DOHH2 (cell line): Measurements from ENCODE around the gene C15orf61.
A peak's percentile ranks its signal among the peaks of the same experiment; 100 is the strongest.

ENCODE experiments used
- H3F3A ChIP-seq: fragments of 200-600 bp; sonication (generic), shearing (Covaris generic); 2 replicates; pipeline ENCODE4 v1.6.0; 2016; ENCODE audit warnings: antibody characterized with exemption, mild to moderate bottlenecking; ENCODE audit not compliant: control insufficient read depth, insufficient read depth
- H3K27ac ChIP-seq: fragments of 200-600 bp; sonication (generic); 2 replicates; pipeline ENCODE4 v1.5.1; 2014; ENCODE audit warnings: low read depth, mild to moderate bottlenecking, low read length, moderate library complexity
- H3K27me3 ChIP-seq: fragments of 200-600 bp; sonication (generic); 2 replicates; pipeline ENCODE4 v1.6.1; 2014; ENCODE audit warnings: mild to moderate bottlenecking, low read length, mixed read lengths; ENCODE audit not compliant: control insufficient read depth
- H3K36me3 ChIP-seq: fragments of 200-600 bp; sonication (generic); 2 replicates; pipeline ENCODE4 v1.6.1; 2014; ENCODE audit warnings: mild to moderate bottlenecking, low read length, moderate library complexity, mixed read lengths; ENCODE audit not compliant: control insufficient read depth
- H3K4me1 ChIP-seq: fragments of 200-600 bp; sonication (generic); 2 replicates; pipeline ENCODE4 v1.6.1; 2014; ENCODE audit warnings: mild to moderate bottlenecking, low read length, mixed read lengths; ENCODE audit not compliant: control insufficient read depth
- H3K4me2 ChIP-seq: fragments of 200-600 bp; sonication (generic); 2 replicates; pipeline ENCODE4 v1.6.0; 2014; ENCODE audit warnings: mild to moderate bottlenecking, low read length, moderate library complexity
- H3K4me3 ChIP-seq: fragments of 200-600 bp; sonication (generic); 2 replicates; pipeline ENCODE4 v1.5.1; 2014; ENCODE audit warnings: mild to moderate bottlenecking, low read length, mixed read lengths
- H3K79me2 ChIP-seq: fragments of 200-600 bp; sonication (generic); 2 replicates; pipeline ENCODE4 v1.6.1; 2014; ENCODE audit warnings: mild to moderate bottlenecking, low read length, mixed read lengths; ENCODE audit not compliant: control insufficient read depth
- H3K9me2 ChIP-seq: fragments of 200-600 bp; sonication (generic); replicated peaks from 2 replicates; pipeline ENCODE4 v1.6.1; 2014; ENCODE audit warnings: mild to moderate bottlenecking, low read length, mixed read lengths; ENCODE audit not compliant: control insufficient read depth
- H3K9me3 ChIP-seq: fragments of 200-600 bp; sonication (generic); 2 replicates; pipeline ENCODE4 v1.6.1; 2014; ENCODE audit warnings: antibody characterized with exemption, low read length, mixed read lengths; ENCODE audit not compliant: control insufficient read depth, insufficient read depth
- H4K20me1 ChIP-seq: fragments of 200-600 bp; sonication (generic); 2 replicates; pipeline ENCODE4 v1.6.0; 2014; ENCODE audit warnings: low read depth, mild to moderate bottlenecking, antibody characterized with exemption, low read length, moderate library complexity; ENCODE audit not compliant: control insufficient read depth, insufficient read depth
- CTCF ChIP-seq: fragments of 200-600 bp; sonication (generic); IDR thresholded peaks from one replicate; pipeline ENCODE4 v1.5.1; 2014; ENCODE audit warnings: antibody characterized with exemption, mild to moderate bottlenecking, low read depth, low read length; ENCODE audit not compliant: poor library complexity, severe bottlenecking
- EZH2phosphoT487 ChIP-seq: fragments of 200-600 bp; sonication (generic); IDR thresholded peaks from 2 replicates; pipeline ENCODE4 v1.6.1; 2017; ENCODE audit warnings: borderline replicate concordance, mild to moderate bottlenecking, antibody characterized with exemption, low read length, moderate library complexity, mixed read lengths

C15orf61 gene

GRCh38 chr15:67559576-67559975, 38.6 kb downstream of the C15orf61 start:
- H3K79me2 ChIP-seq, result peaks cover 3% of the 10 kb centered on the region
- H3K36me3 ChIP-seq, result peaks cover 36% of the 10 kb centered on the region
- H3K4me1 ChIP-seq, result peaks cover 78% of the 10 kb centered on the region

GRCh38 chr15:67560320-67560719, 39.4 kb downstream of the C15orf61 start:
- H4K20me1 ChIP-seq, result no peaks in the 10 kb centered on the region
- H3K9me2 ChIP-seq, result no peaks in the 10 kb centered on the region
- H3K4me3 ChIP-seq, result 0 out of 2 replicates have a peak overlapping the region, but pooled peaks have one; percentile 7
- H3K9me3 ChIP-seq, result peaks cover 17% of the 10 kb centered on the region
- H3K79me2 ChIP-seq, result peaks cover 3% of the 10 kb centered on the region
- H3K4me2 ChIP-seq, result peak overlapping the region; percentile 40
- H3K27me3 ChIP-seq, result no peaks in the 10 kb centered on the region
- peaks cover 85% of the 10 kb centered on the region for H3K4me1 ChIP-seq
- H3K36me3 ChIP-seq, result peaks cover 36% of the 10 kb centered on the region
- peaks cover 4% of the 10 kb centered on the region; the same call in 1 of the 2 replicates for H3F3A ChIP-seq
- TF ChIP-seq CTCF (no peak), EZH2phosphoT487 (no peak)
- peak overlapping the region; percentile 8; the same call in 1 of the 2 replicates for H3K27ac ChIP-seq

More at GRCh38 chr15:67559576-67559975, 38.6 kb downstream of the C15orf61 start:
- Histone ChIP-seq H3K9me3 (peaks cover 17% of the 10 kb centered on the region), H3K9me2 (no peaks in the 10 kb centered on the region), H4K20me1 (no peaks in the 10 kb centered on the region), H3K27me3 (no peaks in the 10 kb centered on the region), H3K27ac (peak overlapping the region; percentile 8; the same call in 1 of the 2 replicates), H3F3A (peaks cover 4% of the 10 kb centered on the region; the same call in 1 of the 2 replicates), H3K4me2 (peak overlapping the region; percentile 40), H3K4me3 (no peak overlapping the region)
- TF ChIP-seq EZH2phosphoT487, result no peak
- TF ChIP-seq CTCF, result no peak

DNA sequence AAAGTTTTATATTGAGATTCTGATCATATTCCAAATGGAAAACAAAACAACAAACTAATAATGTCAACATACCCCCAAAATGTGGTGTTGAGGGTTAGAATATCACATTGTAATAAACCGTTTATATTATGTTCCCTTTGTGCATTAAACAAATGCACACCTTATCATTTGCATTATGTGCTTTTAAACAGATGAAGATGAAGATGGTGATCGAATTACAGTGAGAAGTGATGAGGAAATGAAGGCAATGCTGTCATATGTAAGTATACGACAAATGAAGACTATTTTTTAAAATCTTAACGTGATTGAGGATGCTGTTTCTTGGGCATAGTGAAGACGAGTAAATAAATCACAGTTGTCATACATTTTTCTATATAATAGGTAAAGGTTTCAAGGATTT, 42.2 kb downstream of the C15orf61 start:
- TF ChIP-seq CTCF (no peak), EZH2phosphoT487 (no peak)
- H3K36me3 ChIP-seq, result peaks cover 23% of the 10 kb centered on the region
- H3F3A ChIP-seq, result peaks cover 4% of the 10 kb centered on the region; the same call in 1 of the 2 replicates
- peak overlapping the region; percentile 54 for H3K27ac ChIP-seq
- H3K27me3 ChIP-seq, result no peaks in the 10 kb centered on the region
- H3K9me2 ChIP-seq, result no peaks in the 10 kb centered on the region
- peaks cover 13% of the 10 kb centered on the region for H3K9me3 ChIP-seq
- H3K4me3 ChIP-seq, result peak overlapping the region; percentile 26
- H3K4me1 ChIP-seq, result peaks cover 72% of the 10 kb centered on the region
- peaks cover 1% of the 10 kb centered on the region for H3K79me2 ChIP-seq
- H4K20me1 ChIP-seq, result no peaks in the 10 kb centered on the region
- peak overlapping the region; percentile 49 for H3K4me2 ChIP-seq
